SK-N-MC (cell line): Measurements from ENCODE around the gene PLEKHA7.

Experiments used
- DNase-seq: peaks from one replicate; pipeline ENCODE4 v3.0.0-alpha.2; 2011; ENCODE audit warnings: low read depth, low spot score
- H3K27ac ChIP-seq: fragments of 200-600 bp; sonication (generic); 2 replicates; pipeline ENCODE4 v1.5.1; 2016; ENCODE audit warnings: mixed run types
- H3K36me3 ChIP-seq: fragments of 200-600 bp; sonication (generic); 2 replicates; pipeline ENCODE4 v1.6.1; 2017; ENCODE audit warnings: antibody characterized with exemption, low read length, mixed read lengths; ENCODE audit not compliant: insufficient read depth
- H3K4me3 ChIP-seq: fragments of 200-600 bp; sonication (generic); 2 replicates; pipeline ENCODE4 v1.5.1; 2016
- H3K9ac ChIP-seq: fragments of 200-600 bp; sonication (generic); 2 replicates; pipeline ENCODE4 v1.8.0; 2017; ENCODE audit warnings: mixed run types, mixed read lengths; ENCODE audit not compliant: insufficient read length
- H3K9me3 ChIP-seq: fragments of 200-600 bp; sonication (generic); 2 replicates; pipeline ENCODE4 v1.6.1; 2017; ENCODE audit warnings: low read depth, mild to moderate bottlenecking, antibody characterized with exemption, low read length, moderate library complexity, mixed read lengths
- EZH2 ChIP-seq: fragments of 200-600 bp; sonication (generic); IDR thresholded peaks from one replicate; pipeline ENCODE4 v1.6.1; 2017; ENCODE audit warnings: antibody characterized with exemption
- FOXP2 ChIP-seq: optimal IDR thresholded peaks from 2 replicates; pipeline ENCODE3; 2011; ENCODE audit warnings: mild to moderate bottlenecking, moderate library complexity; ENCODE audit not compliant: insufficient read depth; ENCODE audit errors: extremely low read length, control extremely low read depth
- POLR2AphosphoS5 ChIP-seq: IDR thresholded peaks from 2 replicates; pipeline ENCODE4 v1.6.1; 2012; ENCODE audit warnings: mild to moderate bottlenecking, low read depth, low read length, borderline replicate concordance

The PLEKHA7 gene

DNA sequence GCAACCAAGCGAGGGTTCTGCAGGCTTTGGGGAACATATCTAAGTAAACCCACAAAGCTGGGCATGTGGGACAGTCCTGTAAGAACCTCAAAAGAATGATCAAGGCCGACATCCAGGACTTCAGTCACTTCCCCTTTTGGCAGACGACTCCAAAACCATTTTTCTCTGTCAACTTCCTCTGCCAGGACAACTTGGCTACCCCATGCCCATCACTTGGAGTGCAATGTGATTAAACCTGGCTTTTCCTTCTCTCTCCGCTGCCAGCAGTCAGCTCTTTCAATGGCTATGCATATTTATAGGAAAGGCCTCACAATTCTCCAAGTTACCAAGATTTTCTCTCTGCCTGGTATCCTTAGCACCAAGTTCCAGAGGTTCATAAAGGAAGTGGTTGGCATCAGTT, 196.9 kb downstream of the PLEKHA7 start:
- TF ChIP-seq EZH2: no peak
- TF ChIP-seq POLR2AphosphoS5: no peak
- no peak for TF ChIP-seq FOXP2

DNA sequence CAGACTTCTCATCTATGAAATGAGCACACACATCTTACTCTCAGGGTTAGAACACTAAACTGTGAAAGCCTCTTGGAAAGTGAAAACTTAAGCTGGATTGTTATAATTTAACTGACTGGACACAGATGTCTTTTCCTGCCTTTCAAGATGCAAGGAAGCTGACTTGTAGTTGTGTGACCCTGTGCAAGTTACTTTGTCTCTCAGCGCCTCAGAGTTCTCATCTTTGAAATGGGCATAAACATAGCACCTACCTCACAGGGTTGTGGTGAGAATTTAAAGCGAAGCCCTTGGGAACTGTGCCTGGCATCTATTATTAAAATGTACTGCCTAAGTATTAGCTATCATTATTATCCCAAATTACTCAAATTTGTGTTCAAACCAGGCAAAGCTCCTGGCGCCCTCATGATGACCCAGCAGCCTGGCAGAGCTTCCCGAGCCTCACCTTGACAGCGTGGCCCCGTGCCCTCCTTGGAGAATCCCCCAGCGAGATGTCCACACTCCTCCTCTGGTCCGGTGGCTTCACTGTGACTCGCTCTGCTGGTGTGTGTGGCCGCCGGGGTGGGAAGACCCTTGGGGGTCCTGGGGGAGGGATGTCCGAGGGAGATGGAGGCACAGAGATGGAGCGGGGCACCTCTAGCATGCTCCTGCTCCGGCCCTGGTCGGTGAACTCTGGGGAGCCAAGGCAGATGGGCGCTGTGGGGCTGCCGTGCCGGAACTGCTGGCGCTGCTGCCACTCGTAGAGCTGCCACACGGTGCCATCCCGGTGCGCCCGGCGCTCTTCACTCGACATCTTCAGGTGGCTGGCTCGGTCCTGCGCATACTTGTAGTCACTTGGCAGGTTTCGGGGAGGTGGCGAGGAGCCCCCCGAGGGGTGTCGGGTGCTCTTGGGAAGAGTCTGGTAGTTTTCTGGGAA, 197.6 kb downstream of the PLEKHA7 start:
- Histone ChIP-seq H3K9ac (no peak overlapping the region), H3K36me3 (peaks cover 7% of the 10 kb centered on the region; the same call in 1 of the 2 replicates), H3K4me3 (no peak overlapping the region), H3K9me3 (no peaks in the 10 kb centered on the region), H3K27ac (no peak overlapping the region)
- TF ChIP-seq FOXP2 (no peak), POLR2AphosphoS5 (no peak), EZH2 (no peak)
- no peak for DNase-seq

More for the DNA sequence above, 196.9 kb downstream of the PLEKHA7 start:
- no peak for DNase-seq
- Histone ChIP-seq H3K9ac (no peak overlapping the region), H3K36me3 (peaks cover 7% of the 10 kb centered on the region; the same call in 1 of the 2 replicates), H3K9me3 (no peaks in the 10 kb centered on the region), H3K4me3 (no peak overlapping the region), H3K27ac (no peak overlapping the region)

DNA sequence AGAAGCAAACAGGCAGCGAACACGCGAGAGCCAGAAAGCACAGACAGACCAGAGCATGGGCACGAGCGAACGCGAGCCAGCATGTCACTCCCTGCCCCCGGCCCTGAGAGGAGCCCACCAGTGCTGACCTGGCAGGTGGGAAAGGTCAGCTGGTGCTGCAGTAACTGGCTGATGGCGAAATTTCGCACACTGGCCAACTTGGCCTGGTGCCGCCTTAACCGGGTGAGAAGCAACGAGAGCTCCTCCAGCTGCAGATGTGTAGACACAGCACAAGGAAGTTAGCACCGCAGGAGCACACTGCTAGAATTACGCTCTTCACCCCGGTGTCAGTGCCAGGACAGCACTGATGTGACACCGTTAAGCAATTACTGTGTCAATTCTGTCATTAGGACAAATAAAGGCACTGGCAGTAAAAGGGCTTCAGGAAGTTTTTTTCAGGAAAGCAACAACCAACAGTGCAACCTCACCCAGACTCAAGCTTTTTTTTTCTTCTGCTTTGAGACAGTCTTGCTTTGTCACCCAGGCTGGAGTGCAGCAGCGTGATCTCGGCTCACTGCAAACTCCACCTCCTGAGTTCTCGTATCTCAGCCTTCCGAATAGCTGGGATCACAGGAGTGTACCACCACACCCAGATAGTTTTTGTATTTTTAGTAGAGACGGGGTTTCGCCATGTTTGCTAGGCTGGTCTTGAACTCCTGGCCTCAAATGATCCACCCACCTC, 199.0 kb downstream of the PLEKHA7 start:
- H3K9me3 ChIP-seq: no peaks in the 10 kb centered on the region
- DNase-seq: no peak
- TF ChIP-seq EZH2 (no peak), FOXP2 (no peak), POLR2AphosphoS5 (no peak)

DNA sequence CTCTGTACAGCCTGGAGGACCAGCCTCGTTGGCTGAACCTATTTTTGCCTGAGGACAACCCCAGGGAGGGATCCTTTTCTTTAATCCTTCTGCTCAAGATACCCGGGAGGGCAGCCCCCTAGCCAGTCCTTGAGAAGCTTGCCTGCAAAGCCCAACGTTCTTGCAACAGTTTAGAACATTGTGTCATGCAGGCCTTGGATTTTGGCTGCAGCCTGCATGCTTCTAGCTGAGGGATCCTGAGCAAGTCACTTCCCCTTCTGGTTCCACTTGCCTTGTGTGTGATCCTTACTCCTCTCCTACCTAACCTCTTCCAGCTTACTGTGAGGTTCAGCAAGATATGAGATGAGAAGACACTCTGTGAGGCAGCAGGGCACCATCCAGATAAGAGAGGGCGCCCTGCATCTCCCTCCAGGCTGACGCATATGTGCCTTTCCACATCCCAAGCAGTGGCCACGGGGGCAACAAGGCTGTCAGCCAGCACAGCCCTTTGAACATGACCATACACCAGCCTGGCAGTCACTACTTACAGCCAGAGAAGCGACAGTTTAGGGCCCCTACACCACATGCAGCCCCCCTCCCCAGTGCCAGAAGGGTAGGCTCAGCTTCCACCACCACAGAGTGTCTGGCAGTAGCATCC, 199.7 kb downstream of the PLEKHA7 start:
- Histone ChIP-seq H3K9me3 (no peaks in the 10 kb centered on the region), H3K9ac (no peak overlapping the region), H3K4me3 (no peak overlapping the region), H3K27ac (no peak overlapping the region), H3K36me3 (peaks cover 7% of the 10 kb centered on the region; the same call in 1 of the 2 replicates)
- no peak for DNase-seq
- TF ChIP-seq EZH2 (no peak), POLR2AphosphoS5 (no peak), FOXP2 (no peak)

More for the DNA sequence above, 199.0 kb downstream of the PLEKHA7 start:
- no peak overlapping the region for H3K27ac ChIP-seq
- H3K36me3 ChIP-seq: peaks cover 7% of the 10 kb centered on the region; the same call in 1 of the 2 replicates
- no peak overlapping the region for H3K4me3 ChIP-seq
- H3K9ac ChIP-seq: no peak overlapping the region

DNA sequence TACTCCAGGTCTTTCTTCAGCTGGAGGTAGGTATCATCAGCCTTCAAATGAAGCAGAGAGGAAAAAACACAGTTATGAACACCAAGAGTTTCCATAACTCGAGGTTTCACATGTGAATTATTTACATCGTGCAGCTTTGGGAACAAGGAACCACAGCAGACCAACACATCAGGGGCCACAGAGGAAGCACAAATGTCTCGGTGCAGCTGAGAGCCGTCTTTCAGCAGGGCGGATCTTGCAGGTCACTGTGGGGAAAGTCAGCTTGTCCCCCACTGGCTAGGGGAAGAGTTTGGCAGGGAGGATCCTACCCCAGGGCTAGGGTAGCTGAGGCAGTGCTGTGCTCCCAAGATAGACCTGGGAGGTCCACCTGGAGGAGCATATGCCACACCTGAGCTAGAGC, 201.1 kb downstream of the PLEKHA7 start:
- Histone ChIP-seq H3K27ac (no peak overlapping the region), H3K9me3 (no peaks in the 10 kb centered on the region), H3K4me3 (no peak overlapping the region), H3K36me3 (peaks cover 7% of the 10 kb centered on the region; the same call in 1 of the 2 replicates), H3K9ac (no peak overlapping the region)
- DNase-seq: no peak
- TF ChIP-seq POLR2AphosphoS5 (no peak), FOXP2 (no peak), EZH2 (no peak)

DNA sequence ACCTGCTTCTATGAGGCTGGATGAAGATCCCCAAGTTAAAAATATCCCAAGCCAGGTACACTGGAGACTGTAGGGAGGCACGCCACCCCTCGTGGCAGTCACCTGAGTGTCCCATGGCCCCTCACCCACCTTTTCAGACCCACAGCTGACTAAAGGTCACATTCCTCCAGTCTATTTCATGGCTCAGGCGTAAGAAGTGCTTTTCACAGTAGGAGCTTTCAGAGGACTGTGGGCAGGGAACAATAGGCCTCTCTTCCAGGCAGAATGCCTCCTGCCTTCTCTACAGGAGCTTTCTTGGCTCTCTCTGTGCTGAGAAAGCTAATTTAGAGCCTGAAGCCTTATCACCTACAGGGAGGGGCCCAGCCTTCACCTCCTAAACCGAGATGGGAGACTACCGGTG, 201.9 kb downstream of the PLEKHA7 start:
- Histone ChIP-seq H3K4me3 (no peak overlapping the region), H3K27ac (no peak overlapping the region), H3K36me3 (peaks cover 7% of the 10 kb centered on the region; the same call in 1 of the 2 replicates), H3K9ac (no peak overlapping the region), H3K9me3 (no peaks in the 10 kb centered on the region)
- no peak for DNase-seq
- TF ChIP-seq FOXP2 (no peak), POLR2AphosphoS5 (no peak), EZH2 (no peak)

DNA sequence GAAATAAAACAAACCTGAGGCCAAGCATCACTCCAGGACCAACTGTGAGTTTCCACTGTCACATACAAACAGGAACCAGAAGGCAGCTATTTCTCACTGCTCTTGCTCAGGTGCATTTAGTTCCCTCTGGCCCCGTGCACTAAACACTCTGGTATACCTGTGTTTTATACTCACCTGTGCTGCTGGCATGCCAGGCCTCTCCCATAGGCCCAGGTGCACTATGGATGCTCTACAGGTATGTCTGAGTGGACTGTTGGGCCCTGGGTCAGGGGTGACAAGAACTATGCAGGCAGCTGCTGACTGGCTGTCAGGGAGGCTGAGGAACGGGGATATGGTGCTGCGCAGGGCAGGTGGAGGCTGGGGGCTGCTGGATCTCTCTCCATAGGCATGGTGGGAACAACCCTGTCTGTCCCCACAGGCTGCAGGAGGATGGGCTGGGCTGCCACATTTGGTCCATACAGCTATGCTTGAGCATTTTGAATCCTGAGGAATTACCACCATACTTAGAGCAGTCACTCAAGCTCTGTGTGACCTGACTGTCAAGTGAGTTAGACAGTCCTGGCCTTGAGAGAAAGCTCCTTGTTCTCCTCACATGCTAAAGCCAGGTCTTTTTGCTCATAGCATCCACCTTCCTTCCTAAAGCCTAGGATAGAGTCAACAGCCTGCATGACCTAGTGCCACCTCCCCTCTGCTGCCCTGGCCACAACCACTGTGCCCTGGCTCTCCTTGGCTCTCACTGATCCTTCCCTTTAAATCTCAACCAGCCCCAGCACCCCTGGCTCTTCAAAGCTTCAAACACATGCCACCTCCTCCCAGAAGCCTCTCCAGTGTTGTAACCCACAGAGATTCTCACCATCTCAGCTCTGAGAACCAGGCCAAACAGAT, 202.8 kb downstream of the PLEKHA7 start:
- DNase-seq: no peak
- H3K9me3 ChIP-seq: no peaks in the 10 kb centered on the region
- H3K27ac ChIP-seq: no peak overlapping the region
- no peak overlapping the region for H3K9ac ChIP-seq
- TF ChIP-seq EZH2 (no peak), POLR2AphosphoS5 (no peak), FOXP2 (no peak)
- H3K36me3 ChIP-seq: peaks cover 7% of the 10 kb centered on the region; the same call in 1 of the 2 replicates
- H3K4me3 ChIP-seq: no peak overlapping the region
